M059J (cell line): ENCODE data around the gene CEP85. TPM values are rescaled to one million over a fixed set of nuclear protein-coding genes. Genes with fewer than 3 reads are reported as not detected.
"Not testable (repeated sequence)": the region's sequence is repeated elsewhere in the genome, so short reads cannot be mapped to it uniquely, and the experiment has no call there.

Experiments used
- DNase-seq: peaks from one replicate; pipeline ENCODE4 v3.0.0-alpha.2; 2012; ENCODE audit warnings: low read depth
- total RNA-seq: library from RNA; depleted of rRNA; stranded (reverse); fragments of >200 nt; shearing (Covaris generic); gene quantifications from 2 replicates; pipeline ENCODE4 v1.2.3, GENCODE V29; 2014

Gene CEP85
- total RNA-seq, 1 experiment from 2014 or later = 43.0 TPM

- DNase-seq = no peak
These were observed 9.4 kb upstream of the CEP85 start for GRCh38 chr1:26224606-26225005.

GRCh38 chr1:26225033-26225831 is 8.8 kb upstream of the CEP85 start:
- no peak for DNase-seq

- not testable (repeated sequence) for DNase-seq
These were observed 3.3 kb upstream of the CEP85 start for GRCh38 chr1:26230682-26231081.

GRCh38 chr1:26234644-26235370 is 807 bp downstream of the CEP85 start:
- DNase-seq = peak; percentile 47

GRCh38 chr1:26237230-26237966 is 3.4 kb downstream of the CEP85 start:
- peak; percentile 73 for DNase-seq

- peak; percentile 18 for DNase-seq
These were observed 5.9 kb downstream of the CEP85 start for GRCh38 chr1:26239936-26240335.

GRCh38 chr1:26252718-26253117 is 18.7 kb downstream of the CEP85 start:
- no peak for DNase-seq

GRCh38 chr1:26254404-26254803 is 20.4 kb downstream of the CEP85 start:
- DNase-seq = no peak

GRCh38 chr1:26257222-26257621 is 23.2 kb downstream of the CEP85 start:
- no peak for DNase-seq

GRCh38 chr1:26259005-26259404 is 25.0 kb downstream of the CEP85 start:
- no peak for DNase-seq

GRCh38 chr1:26259578-26259977 is 25.6 kb downstream of the CEP85 start:
- no peak for DNase-seq

- DNase-seq = no peak
These were observed 29.2 kb downstream of the CEP85 start for GRCh38 chr1:26263212-26263611.

- no peak for DNase-seq
These were observed 31.4 kb downstream of the CEP85 start for GRCh38 chr1:26265405-26265804.

GRCh38 chr1:26268290-26269197 is 34.5 kb downstream of the CEP85 start:
- no peak for DNase-seq

- DNase-seq = no peak
These were observed 35.2 kb downstream of the CEP85 start for GRCh38 chr1:26269198-26269550.

GRCh38 chr1:26274801-26275425 is 40.9 kb downstream of the CEP85 start:
- DNase-seq = peak; percentile 46

GRCh38 chr1:26275580-26276431 is 41.8 kb downstream of the CEP85 start:
- DNase-seq = peak; percentile 98

- no peak for DNase-seq
These were observed 42.4 kb downstream of the CEP85 start for GRCh38 chr1:26276432-26276838.

- DNase-seq = no peak
These were observed 43.3 kb downstream of the CEP85 start for GRCh38 chr1:26277261-26277661.

- DNase-seq = no peak
These were observed 43.7 kb downstream of the CEP85 start for GRCh38 chr1:26277719-26278118.
